CD4-positive, alpha-beta T cell treated with Interleukin-15 for 1 hour (primary cell): ENCODE data around the gene TCFL5.

Experiments used
- DNase-seq: peaks from one replicate; pipeline ENCODE4 v3.0.0-alpha.2; 2020

TCFL5 gene

GRCh38 chr20:62861726-62862336, at the start of gene TCFL5:
Gene TCFL5 (minus strand): TSS chr20:62861822. CDS start chr20:62861670, 152 bp downstream.
- DNase-seq = peak; percentile 88

GRCh38 chr20:62910777-62911497, 49.3 kb upstream of the TCFL5 start:
- DNase-seq = no peak

GRCh38 chr20:62910217-62910766, 48.7 kb upstream of the TCFL5 start:
- DNase-seq = no peak

DNA sequence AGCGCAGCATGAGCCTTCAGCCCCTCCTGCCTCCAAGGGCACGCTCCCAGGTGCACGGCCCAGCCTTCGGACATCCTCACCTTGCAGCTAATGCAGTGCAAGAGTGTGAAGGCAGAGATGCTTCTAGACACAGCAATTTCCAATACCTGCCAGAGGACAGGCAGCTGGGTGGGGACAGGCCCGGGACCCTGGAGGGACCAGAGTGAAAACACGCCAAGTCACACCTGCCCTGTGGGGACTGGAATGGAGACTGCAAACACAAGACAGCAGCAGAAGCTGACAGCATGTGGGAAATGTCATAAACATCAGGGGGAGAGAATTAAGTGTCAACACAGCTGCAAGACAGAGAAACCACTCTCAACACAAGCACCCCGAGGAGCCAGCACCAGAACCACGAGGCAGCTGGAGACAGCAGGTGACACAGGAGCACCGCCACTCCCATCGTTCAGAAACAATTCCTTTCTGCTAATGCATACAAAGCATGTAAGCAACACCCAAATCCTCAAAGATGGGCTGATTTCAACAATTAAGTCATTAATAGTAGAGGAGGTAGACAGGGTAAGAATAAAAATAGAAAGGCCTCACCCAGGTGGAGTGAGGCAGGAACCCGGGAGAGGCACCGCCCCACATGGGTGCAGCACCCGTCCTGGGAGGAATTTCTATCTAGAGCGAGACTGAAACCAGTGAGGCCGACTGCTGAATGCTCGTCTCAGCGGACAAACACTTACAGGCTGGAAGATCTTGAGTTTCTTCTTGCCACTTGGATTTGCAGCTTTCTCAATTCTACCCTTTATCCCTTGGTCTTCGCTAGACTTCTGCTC, 47.6 kb upstream of the TCFL5 start:
- no peak for DNase-seq

GRCh38 chr20:62907384-62908317, 46.0 kb upstream of the TCFL5 start:
- peak; percentile 37 for DNase-seq

- no peak for DNase-seq
Measured at GRCh38 chr20:62906647-62907375, 45.2 kb upstream of the TCFL5 start.

DNA sequence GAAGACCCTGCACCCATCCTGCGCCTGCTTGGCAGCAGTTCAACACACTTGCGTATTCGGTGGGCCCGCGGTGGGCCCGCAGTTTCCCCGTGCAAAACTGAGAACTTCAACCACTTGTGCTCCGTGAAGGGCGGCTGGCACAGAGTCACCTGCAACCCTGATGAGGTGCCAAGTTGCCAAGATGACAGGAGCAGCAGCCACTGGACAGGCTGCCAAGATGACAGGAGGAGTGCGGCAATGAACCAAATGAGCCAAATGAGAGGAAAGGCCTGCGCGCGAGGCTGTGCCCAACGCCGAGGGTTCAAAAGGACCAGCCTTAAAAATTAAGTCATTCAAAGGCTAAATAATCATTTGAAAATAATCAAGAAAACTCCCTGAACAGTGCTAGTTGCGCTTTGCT, 44.6 kb upstream of the TCFL5 start:
- no peak for DNase-seq

DNA sequence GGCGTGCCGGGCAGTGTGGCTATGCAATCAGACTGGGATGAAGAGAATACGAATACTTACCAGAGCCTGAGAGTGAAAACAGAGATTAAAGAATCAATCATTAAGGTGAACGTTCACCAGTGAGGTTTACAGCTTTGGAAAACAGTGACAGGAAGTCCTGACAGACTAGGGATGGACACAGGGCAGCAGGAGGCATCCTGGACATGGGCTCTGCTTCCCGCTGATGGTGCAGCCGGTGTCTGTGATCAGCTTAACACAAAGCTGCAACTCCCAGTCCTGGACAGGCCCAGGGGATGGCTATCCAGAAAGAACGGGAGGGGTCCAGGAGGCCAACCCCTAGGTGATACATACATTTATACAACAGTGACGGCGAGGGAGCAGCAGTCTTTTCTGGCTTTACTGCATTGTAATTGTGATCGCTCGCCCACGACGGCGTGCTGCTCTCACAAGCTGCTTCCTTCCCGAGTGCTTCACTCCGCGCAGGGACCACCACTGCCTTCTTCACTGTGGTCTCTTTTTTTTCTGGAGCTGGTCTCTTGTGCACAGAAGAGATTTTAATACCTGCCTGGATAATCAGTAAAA, 44.0 kb upstream of the TCFL5 start:
- DNase-seq = no peak

- DNase-seq = no peak
Measured at GRCh38 chr20:62902926-62903615, 41.4 kb upstream of the TCFL5 start.

GRCh38 chr20:62901891-62902290, 40.3 kb upstream of the TCFL5 start:
- no peak for DNase-seq

- DNase-seq = no peak
Measured at GRCh38 chr20:62900692-62901584, 39.3 kb upstream of the TCFL5 start.

DNA sequence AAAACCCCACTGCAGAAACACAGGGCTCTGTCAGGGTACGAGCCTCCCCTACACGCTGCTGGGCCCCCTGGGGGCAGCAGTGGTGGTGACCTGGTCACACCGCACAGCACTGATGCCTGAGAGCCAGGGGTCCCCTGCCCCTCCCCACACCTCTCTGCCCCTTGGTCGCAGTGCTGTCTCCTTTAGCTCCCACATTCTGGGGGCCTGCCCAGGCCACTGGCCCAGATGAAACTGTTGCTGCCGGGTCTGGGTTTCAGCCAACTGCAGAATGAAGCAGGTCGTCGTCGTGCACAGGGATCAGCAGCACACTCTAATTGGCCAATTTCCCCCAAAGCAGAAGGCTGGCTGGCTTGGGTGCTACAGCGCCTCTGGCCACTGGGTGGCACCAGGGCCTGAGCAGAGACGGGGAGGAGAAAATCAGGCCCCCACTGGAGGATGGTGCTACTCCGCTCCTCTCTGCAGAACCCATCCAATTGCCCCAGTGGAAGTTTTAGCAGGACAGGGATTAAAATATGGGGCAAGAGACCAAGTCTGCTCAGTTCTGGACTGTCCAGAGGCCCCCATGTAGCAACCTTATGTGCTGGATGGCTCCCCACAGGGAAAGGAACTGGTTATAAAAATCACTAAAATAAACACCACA, 38.5 kb upstream of the TCFL5 start:
- DNase-seq = peak; percentile 73

- DNase-seq = no peak
Measured at GRCh38 chr20:62899633-62900051, 38.0 kb upstream of the TCFL5 start.

- DNase-seq = no peak
Measured at GRCh38 chr20:62898970-62899632, 37.5 kb upstream of the TCFL5 start.

DNA sequence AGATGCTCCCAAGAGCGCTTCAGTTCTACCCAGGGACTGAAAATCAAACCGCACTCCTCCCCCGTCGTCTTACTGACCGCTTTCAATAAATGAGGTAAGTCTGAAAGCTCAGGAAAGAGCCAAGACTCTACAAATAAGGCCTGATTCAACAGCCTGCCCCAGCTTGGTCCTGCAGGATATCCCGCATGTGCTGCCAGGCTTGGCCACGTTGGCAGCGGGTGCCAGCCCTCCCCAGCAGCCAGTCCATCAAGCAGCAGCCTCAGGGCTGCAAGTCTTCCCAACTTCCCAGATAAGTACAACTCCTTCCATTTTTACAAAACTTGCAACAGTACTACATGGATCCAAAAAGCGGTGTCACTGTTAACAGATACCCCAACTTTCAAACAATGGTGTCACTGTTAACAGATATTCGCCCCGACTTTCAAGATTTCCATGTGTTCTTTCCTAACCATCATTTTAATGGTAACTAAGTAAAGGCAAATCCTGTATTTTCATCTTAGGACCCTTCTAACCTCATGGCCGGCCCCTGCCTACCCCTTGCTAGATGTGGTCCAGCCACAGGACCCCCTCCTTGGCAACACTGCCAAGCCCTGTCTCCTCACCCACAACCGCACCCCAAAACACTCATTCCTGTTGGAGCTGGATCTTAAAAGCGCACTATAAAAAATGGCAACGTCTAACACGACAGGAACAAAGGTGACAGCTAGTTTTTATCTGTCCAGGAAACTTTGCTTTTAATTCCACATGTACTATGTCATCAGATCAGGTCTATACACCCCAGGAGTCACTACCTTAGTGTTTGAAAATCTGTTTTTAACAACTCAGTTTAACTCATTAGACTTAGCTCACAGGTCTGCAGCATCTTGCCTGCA, 36.7 kb upstream of the TCFL5 start:
- no peak for DNase-seq

- no peak for DNase-seq
Measured at GRCh38 chr20:62897666-62898065, 36.0 kb upstream of the TCFL5 start.

DNA sequence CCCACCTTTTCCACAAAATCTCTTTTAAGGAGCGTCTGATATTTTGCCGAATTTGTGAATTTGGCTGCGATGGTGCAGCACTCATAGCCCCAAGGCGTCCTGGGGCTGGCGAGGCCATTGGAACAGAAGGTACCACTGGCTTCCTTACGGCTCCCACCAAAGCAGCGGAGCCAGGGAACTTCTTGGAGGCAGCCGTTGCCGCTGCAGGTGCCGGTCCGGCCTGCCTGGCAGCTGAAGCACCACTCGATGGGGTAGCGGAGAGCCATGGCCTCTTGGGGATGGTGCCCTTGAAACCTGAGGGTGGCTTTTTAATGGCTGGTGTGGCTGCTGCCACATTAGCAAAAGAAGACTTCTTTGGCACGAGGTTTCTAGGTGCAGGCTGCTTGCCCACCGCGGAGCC, 34.9 kb upstream of the TCFL5 start:
- DNase-seq = no peak
